NAMALWA (cell line): ENCODE results near the gene YWHAE.
"Not testable (repeated sequence)": the region's sequence is repeated elsewhere in the genome, so short reads cannot be mapped to it uniquely, and the experiment has no call there.

ENCODE experiments used
- DNase-seq: peaks from one replicate; pipeline ENCODE4 v3.0.0-alpha.2; 2015; ENCODE audit warnings: low spot score

Gene YWHAE

GRCh38 chr17:1412185-1413110 lies 12.4 kb upstream of the YWHAE start:
- no peak for DNase-seq

- no peak for DNase-seq
Observed at GRCh38 chr17:1402262-1402586, 2.2 kb upstream of the YWHAE start.

DNA sequence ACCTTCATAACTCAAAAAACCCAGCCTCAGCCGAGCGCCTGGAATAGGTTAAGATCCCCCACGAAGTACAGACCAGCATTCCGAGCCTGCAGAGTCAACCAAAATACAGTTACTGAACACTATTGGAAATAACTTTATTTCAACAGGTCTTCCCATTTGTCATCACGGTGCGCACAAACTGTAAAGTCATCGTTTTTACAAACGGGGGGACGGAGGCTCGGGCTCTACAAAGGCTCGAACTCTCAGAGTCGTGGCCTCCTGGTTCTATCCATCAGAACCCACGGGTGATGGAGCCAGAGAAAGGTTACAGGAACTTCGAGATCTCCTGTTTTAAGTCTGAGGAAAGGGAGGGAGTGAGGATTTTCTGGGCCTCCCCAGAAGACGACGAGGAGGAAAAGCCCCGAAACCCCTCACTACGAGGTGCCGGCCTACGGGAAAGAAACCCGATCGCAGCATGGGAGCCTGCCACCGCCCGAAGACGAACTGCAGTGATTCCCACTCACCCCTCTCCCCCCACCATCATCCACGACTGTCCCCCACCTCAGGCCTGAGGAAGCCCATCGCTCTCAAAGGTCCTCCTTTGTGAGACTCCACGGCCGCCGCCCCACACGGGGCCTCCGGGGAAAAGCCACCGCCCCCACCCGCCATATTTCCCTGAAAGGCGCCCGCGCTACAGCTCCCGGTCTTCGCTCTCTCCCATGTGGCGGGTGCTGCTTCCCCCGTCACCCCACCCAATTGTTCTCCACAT lies 917 bp downstream of the YWHAE start:
- DNase-seq: peak; percentile 37

DNA sequence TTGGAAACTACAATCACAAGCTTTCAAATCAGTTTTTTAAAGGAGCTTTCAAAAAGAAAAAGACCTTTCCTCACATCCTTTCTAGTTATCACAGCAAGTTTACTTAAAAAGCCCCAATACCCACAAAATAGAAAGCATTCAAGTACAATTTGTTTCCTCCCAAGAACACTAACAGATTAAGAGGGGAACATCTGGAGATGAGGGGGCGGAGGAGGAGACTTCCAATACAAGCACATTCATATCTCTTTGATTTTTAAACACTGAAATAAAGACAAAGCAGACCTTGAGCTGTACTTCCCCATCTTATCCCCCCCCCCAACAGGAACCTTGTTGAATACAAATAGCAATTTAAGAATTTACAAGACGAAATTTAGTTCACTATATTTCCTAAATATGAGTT lies 2.0 kb downstream of the YWHAE start:
- DNase-seq: no peak

DNA sequence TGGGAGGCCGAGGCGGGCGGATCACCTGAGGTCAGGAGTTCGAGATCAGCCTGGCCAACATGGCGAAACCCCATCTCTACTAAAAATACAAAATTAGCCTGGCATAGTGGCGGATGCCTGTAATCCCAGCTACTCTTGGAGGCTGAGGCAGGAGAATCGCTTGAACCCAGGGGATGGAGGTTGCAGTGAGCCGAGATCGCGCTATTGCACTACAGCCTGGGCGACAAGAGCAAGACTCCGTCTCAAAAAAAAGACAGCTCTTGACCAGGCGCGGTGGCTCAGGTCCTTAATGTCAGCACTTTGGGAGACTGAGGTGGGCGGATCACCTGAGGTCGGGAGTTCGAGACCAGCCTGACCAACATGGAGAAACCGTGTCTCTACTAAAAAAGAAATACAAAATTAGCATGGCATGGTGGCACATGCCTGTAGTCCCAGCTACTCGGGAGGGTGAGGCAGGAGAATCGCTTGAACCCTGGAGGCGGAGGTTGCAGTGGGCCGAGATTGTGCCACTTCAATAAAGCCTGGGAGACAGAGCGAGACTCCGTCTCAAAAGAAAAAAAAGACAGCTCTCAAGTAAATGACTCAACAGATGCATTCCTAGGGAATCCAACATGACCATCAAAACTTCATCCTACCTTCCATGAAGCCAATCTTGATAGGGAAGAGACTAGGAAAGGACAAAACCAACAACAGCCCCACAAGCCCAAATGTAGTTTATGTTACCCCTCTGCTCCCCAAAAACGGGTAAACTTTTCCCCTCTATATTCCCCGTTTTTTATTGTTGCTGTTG lies 4.0 kb downstream of the YWHAE start:
- not testable (repeated sequence) for DNase-seq

DNA sequence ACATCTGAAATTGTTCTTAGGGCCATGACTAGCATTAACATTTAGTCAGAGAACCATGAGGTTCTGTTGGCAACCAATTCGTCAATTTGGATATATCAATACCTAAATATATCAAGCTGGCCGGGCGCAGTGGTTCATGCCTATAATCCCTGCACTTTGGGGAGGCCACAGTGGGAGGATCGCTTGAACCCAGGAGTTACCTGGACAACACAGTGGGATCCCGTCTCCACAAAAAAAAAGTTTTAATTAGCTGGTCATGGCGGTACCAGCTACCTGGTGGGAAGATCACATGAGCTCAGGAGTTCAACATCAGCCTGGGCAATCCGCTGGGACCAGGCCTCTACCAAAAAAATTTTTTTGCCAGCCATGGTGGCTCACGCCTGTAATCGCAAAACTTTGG lies 8.4 kb downstream of the YWHAE start:
- no peak for DNase-seq

DNA sequence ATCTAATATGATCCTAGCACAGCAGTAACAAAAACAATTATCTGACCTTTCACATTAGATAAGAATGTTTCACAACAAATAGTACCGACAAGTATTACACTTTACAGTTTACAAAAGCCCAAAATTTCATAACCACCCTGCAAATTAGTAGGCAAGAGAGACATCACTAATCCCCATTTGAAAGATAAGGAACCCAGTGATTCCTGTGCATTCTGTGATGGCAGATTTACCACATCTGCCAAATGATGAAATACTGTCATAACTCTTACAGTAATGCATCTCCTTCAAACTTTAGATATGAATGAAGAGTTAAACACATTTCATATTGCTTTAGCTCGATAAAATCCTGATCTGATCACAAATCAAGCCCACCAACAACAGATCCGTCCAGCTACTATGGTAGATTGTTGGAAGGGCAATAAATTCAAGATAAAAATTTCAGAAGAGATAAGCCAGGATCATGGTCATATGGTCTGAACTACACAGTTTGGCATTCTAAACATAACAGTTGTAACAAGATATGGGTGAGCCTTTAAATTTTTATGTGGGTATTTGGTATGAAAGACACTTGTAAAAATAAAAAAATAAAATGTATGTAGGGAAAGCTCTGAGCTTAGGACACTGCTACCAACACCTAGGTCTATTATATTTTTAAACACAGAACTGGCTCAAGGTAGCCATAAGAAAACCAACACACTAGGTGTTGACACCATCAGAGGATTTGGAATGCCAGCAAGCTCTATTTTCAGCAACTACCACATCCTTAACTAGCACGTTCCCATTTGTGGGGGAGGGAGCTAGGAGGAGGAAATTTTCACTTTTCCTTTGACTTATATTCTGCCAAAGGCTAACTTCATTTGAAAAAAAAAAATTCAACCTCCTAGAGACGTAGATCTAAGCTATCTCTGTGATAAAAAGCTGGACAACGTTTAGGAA lies 9.3 kb downstream of the YWHAE start:
- no peak for DNase-seq

DNA sequence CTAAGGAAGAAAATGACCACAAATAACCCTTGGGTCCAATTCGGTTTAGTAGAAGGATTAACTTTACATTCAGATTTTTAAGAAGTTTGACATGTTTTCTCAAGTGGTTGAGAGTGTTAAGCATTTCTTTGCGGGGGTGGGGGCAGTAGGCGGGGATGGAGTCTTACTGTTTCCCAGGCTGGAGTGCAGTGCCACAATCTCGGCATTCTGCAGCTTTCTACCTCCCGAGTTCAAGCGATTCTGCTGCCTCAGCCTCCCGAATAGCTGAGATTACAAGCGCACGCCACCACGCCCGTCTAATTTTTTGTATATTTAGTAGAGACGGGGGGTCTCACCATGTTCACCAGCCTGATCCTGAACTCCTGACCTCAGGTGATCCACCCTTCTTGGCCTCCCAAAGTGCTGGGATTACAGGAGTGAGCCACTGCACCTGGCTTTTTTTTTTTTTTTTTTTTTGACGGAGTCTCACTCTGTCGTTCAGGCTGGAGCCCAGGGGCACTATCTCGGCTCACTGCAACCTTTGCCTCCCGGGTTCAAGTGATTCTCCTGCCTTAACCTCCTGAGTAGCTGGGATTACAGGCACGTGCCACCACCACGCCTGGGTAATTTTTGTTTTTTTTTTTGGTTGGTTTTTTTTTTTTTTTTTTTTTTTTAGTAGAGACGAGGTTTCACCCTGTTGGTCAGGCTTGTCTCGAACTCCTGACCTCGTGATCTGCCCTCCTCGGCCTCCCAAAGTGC lies 12.4 kb downstream of the YWHAE start:
- not testable (repeated sequence) for DNase-seq

- DNase-seq: not testable (repeated sequence)
Observed at GRCh38 chr17:1386675-1387190, 13.3 kb downstream of the YWHAE start.

DNA sequence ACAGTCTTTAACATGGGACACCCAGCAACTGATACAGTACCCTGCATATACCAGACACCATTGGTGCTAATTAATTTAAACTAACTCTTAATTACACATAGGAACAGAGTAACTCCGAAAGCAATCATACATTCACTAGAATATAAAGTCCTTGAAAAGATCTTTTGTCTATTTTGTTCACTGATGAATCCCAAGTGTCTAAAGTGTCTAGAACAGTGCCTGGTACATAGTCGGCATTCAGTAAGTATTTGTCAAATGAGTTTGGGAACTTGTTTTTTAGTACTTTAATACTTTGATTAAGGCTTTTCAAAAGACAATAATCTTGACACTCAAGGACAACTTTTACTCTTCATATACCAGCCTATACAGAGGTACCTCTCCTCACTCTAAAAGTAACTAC lies 13.8 kb downstream of the YWHAE start:
- no peak for DNase-seq

GRCh38 chr17:1385861-1386260 lies 14.2 kb downstream of the YWHAE start:
- no peak for DNase-seq

GRCh38 chr17:1384905-1385435 lies 15.1 kb downstream of the YWHAE start:
- DNase-seq: no peak

DNA sequence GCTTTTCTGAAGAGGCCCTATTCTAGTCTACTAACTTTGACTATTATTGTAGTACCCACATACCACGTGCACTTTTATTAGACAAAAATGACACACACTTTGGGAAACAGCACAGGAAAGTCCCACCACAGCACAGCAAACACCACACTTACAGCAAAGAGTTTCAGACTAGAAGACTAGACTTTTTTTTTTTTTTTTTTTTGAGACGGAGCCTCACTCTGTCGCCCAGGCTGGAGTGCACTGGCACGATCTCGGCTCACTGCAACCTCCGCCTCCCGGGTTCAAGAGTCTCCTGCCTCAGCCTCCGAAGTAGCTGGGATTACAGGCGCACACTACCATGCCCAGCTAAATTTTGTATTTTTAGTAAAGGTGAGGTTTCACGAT lies 20.1 kb downstream of the YWHAE start:
- no peak for DNase-seq

- no peak for DNase-seq
Observed at GRCh38 chr17:1379208-1379929, 20.7 kb downstream of the YWHAE start.

GRCh38 chr17:1378476-1378860 lies 21.6 kb downstream of the YWHAE start:
- not testable (repeated sequence) for DNase-seq

GRCh38 chr17:1377334-1377733 lies 22.7 kb downstream of the YWHAE start:
- no peak for DNase-seq

GRCh38 chr17:1376061-1376460 lies 24.0 kb downstream of the YWHAE start:
- no peak for DNase-seq

DNA sequence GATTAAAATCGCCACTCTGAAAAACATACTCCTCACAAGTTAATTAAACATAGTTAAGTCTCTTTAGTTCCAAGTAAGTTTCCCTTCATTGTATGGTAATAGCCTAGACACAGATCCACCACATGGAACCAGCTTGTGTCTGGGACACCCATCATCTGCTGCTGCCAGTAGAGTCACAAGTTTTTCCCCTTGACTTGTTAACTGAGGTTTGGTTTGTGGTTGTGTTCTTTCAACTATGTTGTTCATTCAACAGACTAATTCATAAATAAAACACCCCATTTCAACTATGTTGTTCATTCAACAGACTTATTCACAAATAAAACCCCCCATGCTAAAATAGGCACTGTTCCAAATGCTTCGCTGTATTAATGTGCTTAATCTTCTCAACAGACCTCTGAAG lies 24.4 kb downstream of the YWHAE start:
- no peak for DNase-seq

DNA sequence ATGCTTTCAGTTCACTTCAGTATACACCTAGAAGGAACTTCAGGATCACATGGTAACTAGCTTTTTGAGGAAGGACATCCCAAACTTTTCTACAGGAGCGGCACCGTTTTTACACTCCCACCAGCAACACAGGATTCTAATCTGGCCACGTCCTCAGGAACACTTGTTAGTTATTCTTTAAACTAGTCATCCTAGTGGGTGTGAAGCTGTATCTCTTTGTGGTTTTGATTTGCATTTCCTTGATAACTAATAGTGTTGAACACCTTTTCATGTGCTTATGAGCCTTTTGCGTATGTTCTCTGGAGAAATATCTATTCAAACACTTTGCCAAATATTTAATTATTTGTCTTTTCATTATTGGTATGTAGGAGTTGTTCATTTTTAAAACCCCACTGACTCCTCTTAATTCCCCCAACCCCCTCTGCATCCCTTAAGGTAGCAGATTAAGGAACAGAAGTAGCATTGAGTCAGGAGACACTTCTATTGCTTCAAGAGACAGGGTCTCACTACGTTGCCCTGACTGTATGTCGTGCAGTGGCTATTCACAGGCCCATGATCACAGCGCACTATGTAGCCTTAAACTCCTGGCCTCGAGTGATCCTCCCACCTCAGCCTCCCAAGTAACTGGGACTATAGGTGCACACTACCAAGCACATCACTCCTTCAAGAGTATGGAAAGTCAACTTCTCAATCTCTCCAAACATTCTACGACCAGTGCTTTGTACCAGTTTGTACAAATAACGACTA lies 25.4 kb downstream of the YWHAE start:
- no peak for DNase-seq
